Neutrophil (primary cell): ENCODE results near the gene GLRA1.

Experiments used
- H3K27ac ChIP-seq: fragments of 200-600 bp; sonication (generic); 2 replicates; pipeline ENCODE4 v1.5.1; 2016; ENCODE audit warnings: mild to moderate bottlenecking, moderate library complexity
- H3K27me3 ChIP-seq: fragments of 200-600 bp; sonication (generic); 2 replicates; pipeline ENCODE4 v1.6.0; 2016; ENCODE audit warnings: mild to moderate bottlenecking
- H3K36me3 ChIP-seq: fragments of 200-600 bp; sonication (generic); 2 replicates; pipeline ENCODE4 v1.5.1; 2017
- H3K4me1 ChIP-seq, 2 experiments: fragments of 200-600 bp in 1 of 2; sonication (generic) in 1 of 2; 1 replicate in 1 of 2; 2 replicates in 1 of 2; pipeline versions ENCODE4 v1.5.1 to v1.6.1; 2013 to 2016; ENCODE audit warnings: low read depth in 1 of 2, low read length in 1 of 2, mild to moderate bottlenecking in 1 of 2, moderate library complexity in 1 of 2; ENCODE audit not compliant: control insufficient read depth in 1 of 2, insufficient read depth in 1 of 2
- H3K4me3 ChIP-seq, 2 experiments: fragments of 200-600 bp in 1 of 2; sonication (generic) in 1 of 2; 1 replicate in 1 of 2; 2 replicates in 1 of 2; pipeline ENCODE4 v1.5.1; 2013 to 2016; ENCODE audit warnings: low read depth in 1 of 2, low read length in 1 of 2, mild to moderate bottlenecking in 1 of 2, moderate library complexity in 1 of 2
- H3K9me3 ChIP-seq: fragments of 200-600 bp; sonication (generic); 2 replicates; pipeline ENCODE4 v1.5.1; 2016
- TF ChIP-seq, protein P1 (sequence below): fragments of 200-600 bp; sonication (generic); IDR thresholded peaks from 2 replicates; pipeline ENCODE4 v1.5.1; 2016; ENCODE audit warnings: antibody characterized with exemption

Gene GLRA1

DNA sequence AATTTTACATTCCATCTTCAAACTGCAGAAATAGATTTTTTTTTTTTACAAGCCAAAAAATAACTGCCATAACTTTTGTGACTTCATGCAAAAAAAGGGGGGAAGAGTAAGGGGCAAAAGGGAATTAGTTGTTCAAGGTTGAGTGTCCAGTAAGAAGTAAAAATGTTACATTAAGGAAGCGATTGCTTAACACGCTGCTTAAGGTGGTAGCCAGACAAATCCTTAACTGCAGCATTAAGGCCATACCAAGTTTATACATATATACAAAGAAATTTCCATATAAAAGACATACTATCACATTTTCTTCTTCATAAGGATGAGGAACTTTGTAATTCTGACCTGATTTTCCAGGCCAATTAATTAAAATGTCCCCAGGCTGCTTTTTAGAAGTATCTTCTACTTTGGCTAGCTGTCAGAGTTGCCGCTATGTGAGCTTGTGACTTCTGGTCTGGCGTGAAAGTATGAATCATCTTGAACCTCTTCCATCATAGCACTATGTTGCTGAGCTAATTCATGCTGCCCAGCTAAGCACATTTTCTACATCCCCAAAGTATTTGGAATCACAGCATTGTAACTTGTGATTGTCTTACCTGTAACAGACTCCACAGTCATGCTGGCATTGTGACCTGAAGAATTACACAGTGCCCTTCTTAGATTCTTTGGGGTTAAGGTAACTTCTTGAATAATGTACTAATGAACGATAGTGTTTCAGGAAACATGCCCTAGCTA, 112.9 kb downstream of the GLRA1 start:
- H3K9me3 ChIP-seq = no peaks in the 10 kb centered on the region
- H3K27ac ChIP-seq = no peak overlapping the region
- no peak overlapping the region for H3K4me3 ChIP-seq
- no peaks in the 10 kb centered on the region for H3K27me3 ChIP-seq
- TF ChIP-seq, protein P1, sequence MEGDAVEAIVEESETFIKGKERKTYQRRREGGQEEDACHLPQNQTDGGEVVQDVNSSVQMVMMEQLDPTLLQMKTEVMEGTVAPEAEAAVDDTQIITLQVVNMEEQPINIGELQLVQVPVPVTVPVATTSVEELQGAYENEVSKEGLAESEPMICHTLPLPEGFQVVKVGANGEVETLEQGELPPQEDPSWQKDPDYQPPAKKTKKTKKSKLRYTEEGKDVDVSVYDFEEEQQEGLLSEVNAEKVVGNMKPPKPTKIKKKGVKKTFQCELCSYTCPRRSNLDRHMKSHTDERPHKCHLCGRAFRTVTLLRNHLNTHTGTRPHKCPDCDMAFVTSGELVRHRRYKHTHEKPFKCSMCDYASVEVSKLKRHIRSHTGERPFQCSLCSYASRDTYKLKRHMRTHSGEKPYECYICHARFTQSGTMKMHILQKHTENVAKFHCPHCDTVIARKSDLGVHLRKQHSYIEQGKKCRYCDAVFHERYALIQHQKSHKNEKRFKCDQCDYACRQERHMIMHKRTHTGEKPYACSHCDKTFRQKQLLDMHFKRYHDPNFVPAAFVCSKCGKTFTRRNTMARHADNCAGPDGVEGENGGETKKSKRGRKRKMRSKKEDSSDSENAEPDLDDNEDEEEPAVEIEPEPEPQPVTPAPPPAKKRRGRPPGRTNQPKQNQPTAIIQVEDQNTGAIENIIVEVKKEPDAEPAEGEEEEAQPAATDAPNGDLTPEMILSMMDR = no peak
- peaks cover 20% of the 10 kb centered on the region for H3K36me3 ChIP-seq
- H3K4me1 ChIP-seq = peaks cover 0 to 6% of the 10 kb centered on the region in 2 experiments

DNA sequence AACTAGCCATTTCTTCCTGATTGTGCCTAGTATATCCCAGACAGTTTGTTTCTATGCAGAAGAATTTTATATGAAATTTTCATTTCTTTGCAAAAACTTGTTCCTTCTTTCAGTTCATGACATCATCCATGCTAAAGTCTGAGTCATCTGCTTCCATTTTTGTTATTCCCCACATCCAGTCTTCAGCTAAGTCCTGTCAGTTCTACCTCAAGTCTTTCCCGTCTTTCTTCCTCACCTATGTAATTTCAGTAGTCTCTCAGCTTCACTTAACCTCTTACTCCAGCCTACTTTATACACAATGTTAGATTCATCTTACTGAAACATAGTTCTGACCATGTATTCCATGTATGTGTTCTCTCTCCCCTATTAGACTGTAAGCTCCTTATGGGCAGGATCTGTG, 113.8 kb downstream of the GLRA1 start:
- H3K36me3 ChIP-seq = peaks cover 20% of the 10 kb centered on the region
- H3K4me3 ChIP-seq = no peak overlapping the region
- H3K9me3 ChIP-seq = no peaks in the 10 kb centered on the region
- TF ChIP-seq, protein P1 = no peak
- no peak overlapping the region for H3K27ac ChIP-seq
- no peaks in the 10 kb centered on the region for H3K27me3 ChIP-seq
- peaks cover 0 to 6% of the 10 kb centered on the region in 2 experiments for H3K4me1 ChIP-seq

DNA sequence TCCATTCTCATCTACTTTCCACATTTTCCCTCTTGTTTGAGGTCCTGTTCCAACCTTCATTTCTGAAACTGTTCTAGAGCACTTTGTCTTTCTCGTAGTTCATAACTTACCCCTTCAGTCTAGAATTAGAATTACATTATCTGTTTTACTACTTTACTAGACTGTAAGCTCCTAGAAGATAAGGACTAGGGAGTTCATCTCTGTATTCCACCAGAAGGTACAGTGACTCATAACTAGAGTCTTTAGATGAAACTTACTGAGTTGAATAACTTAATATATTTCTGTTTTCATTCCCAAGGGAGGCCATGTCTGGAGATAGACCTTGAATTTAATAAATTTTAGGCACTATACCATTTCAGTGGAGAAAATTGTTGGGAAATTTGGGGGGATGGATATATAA, 114.2 kb downstream of the GLRA1 start:
- H3K27ac ChIP-seq = no peak overlapping the region

DNA sequence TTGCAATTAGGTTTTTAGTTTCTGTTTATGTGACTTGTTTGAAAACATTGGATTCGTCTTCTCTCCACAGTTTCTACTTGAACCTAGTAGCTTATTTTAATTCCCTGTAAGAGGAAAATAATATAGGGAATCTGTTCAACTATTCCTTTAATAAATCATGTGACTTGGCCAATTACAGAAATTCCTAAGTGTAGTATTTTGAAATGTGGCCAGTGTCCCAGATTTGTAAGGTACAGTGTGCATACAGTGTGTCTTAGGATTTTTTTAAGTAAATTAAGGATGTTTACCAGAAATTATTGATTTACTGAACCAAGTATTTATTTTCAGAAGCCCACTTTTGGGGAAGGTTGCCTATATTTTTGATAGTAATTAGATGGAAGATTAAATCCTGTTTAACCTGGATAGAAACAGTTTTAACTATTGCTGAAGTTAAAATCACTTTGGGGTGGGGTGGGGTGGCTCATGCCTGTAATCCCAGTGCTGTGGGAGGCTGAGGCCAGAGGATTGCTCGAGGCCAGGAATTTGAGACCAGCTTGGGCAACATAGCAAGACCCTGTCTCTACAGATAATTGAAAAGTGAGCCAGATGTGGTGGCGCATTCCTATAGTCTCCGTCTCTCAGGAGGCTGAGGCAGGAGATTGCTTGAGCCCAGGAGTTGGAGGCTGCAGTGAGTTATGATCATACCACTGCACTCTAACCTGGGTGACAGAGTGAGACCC, 116.0 kb downstream of the GLRA1 start:
- Histone ChIP-seq H3K4me1 (peaks cover 0 to 6% of the 10 kb centered on the region in 2 experiments), H3K36me3 (peaks cover 26% of the 10 kb centered on the region)
- TF ChIP-seq, protein P1 = no peak

More for the DNA sequence above, 114.2 kb downstream of the GLRA1 start:
- Histone ChIP-seq H3K36me3 (peaks cover 20% of the 10 kb centered on the region), H3K4me3 (no peak overlapping the region), H3K4me1 (peaks cover 0 to 6% of the 10 kb centered on the region in 2 experiments), H3K27me3 (no peaks in the 10 kb centered on the region), H3K9me3 (no peaks in the 10 kb centered on the region)
- TF ChIP-seq, protein P1 = no peak

DNA sequence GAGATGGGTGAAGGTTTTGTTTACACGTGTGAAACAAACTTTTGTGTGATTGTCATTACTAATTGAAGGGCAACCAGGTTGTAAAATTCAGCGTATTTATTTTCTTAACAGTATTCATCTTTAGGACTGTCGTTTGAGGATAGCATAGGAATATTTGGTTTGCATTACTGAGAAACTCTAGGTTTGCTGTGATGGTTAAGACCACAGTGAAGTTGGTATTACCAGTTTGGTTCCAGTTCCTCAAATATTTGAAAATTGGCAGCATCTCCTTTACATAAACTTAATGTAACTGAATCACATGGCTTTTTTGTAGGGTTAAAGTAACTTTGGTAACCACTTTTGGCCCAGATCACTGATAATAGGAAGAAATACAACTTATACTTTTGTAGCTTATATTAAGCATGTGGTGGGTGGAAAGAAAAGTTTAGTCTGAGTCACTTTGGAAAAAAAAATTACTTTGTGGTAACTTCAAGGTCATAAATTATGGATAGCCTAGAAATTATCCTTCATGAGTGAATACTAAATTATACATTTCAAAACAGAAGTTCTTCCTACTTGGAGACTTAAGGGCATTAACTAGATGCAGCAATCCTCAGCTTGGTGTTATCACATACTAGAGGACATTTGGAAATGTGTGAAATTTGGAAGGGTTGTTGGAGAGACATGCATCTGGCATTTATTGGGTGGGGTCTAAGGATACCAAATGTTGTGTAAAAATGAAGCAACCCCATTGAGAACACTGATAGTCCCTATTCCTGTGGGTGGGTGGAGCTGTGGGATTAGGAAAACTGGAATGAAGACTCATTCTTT, 119.0 kb downstream of the GLRA1 start:
- H3K27me3 ChIP-seq = no peaks in the 10 kb centered on the region
- peaks cover 6 to 10% of the 10 kb centered on the region in 2 experiments for H3K4me1 ChIP-seq
- H3K9me3 ChIP-seq = no peaks in the 10 kb centered on the region
- H3K4me3 ChIP-seq = no peak overlapping the region
- TF ChIP-seq, protein P1 = no peak
- no peak overlapping the region for H3K27ac ChIP-seq
- peaks cover 36% of the 10 kb centered on the region for H3K36me3 ChIP-seq

More for the DNA sequence above, 116.0 kb downstream of the GLRA1 start:
- Histone ChIP-seq H3K9me3 (no peaks in the 10 kb centered on the region), H3K27ac (no peak overlapping the region), H3K4me3 (no peak overlapping the region), H3K27me3 (no peaks in the 10 kb centered on the region)
